Osteoblast (primary cell): ENCODE data around the gene PBX3. TPM values are rescaled to one million over a fixed set of nuclear protein-coding genes. Genes with fewer than 3 reads are reported as not detected.

Source experiments
- DNase-seq: peaks from one replicate; pipeline ENCODE4 v3.0.0; 2011; ENCODE audit warnings: low spot score, mixed read lengths; ENCODE audit not compliant: insufficient read length; ENCODE audit errors: missing footprints
- H2AFZ ChIP-seq: 2 replicates; pipeline ENCODE4 v1.6.0; 2011; ENCODE audit warnings: mild to moderate bottlenecking, low read length
- H3K27ac ChIP-seq: 2 replicates; pipeline ENCODE4 v1.5.1; 2011; ENCODE audit warnings: mild to moderate bottlenecking, low read depth, low read length, moderate library complexity
- H3K27me3 ChIP-seq: 2 replicates; pipeline ENCODE4 v1.6.0; 2012; ENCODE audit warnings: mild to moderate bottlenecking, control low read depth, inconsistent platforms, low read length, moderate library complexity; ENCODE audit not compliant: insufficient read depth
- H3K36me3 ChIP-seq: 2 replicates; pipeline ENCODE4 v1.5.1; 2011; ENCODE audit warnings: mild to moderate bottlenecking, low read length, control low read depth, moderate library complexity; ENCODE audit not compliant: insufficient read depth
- H3K4me1 ChIP-seq: 2 replicates; pipeline ENCODE4 v1.5.1; 2011; ENCODE audit warnings: mild to moderate bottlenecking, low read length, control low read depth, moderate library complexity; ENCODE audit not compliant: insufficient read depth
- H3K4me2 ChIP-seq: 2 replicates; pipeline ENCODE4 v1.6.0; 2011; ENCODE audit warnings: mild to moderate bottlenecking, low read length; ENCODE audit not compliant: insufficient read depth
- H3K4me3 ChIP-seq: fragments of 200-600 bp; sonication (generic); 3 replicates; pipeline ENCODE4 v1.5.1; 2012; ENCODE audit warnings: mild to moderate bottlenecking, low read length, inconsistent platforms; ENCODE audit not compliant: insufficient read depth
- H3K79me2 ChIP-seq: 2 replicates; pipeline ENCODE4 v1.6.0; 2012; ENCODE audit warnings: mild to moderate bottlenecking, low read length, control low read depth, inconsistent platforms; ENCODE audit not compliant: insufficient read depth
- H3K9me3 ChIP-seq: 2 replicates; pipeline ENCODE4 v1.5.1; 2011; ENCODE audit warnings: low read depth, low read length, control low read depth
- H4K20me1 ChIP-seq: 2 replicates; pipeline ENCODE4 v1.6.0; 2012; ENCODE audit warnings: mild to moderate bottlenecking, low read length, control low read depth; ENCODE audit not compliant: insufficient read depth
- CTCF ChIP-seq: IDR thresholded peaks from 2 replicates; pipeline ENCODE4 v1.5.1; 2011; ENCODE audit warnings: mild to moderate bottlenecking, low read depth, low read length, moderate library complexity; ENCODE audit errors: extremely low read depth
- total RNA-seq: library from RNA; depleted of rRNA; stranded (reverse); fragments of >200 nt; gene quantifications from 2 replicates; pipeline ENCODE4 v1.2.3, GENCODE V29; 2012

PBX3 gene
- total RNA-seq, 1 donor = 34.7 TPM

- H3K4me2 ChIP-seq = peak overlapping the region; percentile 86
Observed at GRCh38 chr9:125904155-125904851, 157.1 kb downstream of the PBX3 start.

GRCh38 chr9:125906144-125906543, 159.0 kb downstream of the PBX3 start:
- H3K4me2 ChIP-seq = peak overlapping the region; percentile 37
- no peaks in the 10 kb centered on the region for H4K20me1 ChIP-seq
- peak overlapping the region; percentile 52 for H3K27ac ChIP-seq
- no peak overlapping the region for H2AFZ ChIP-seq
- no peaks in the 10 kb centered on the region for H3K9me3 ChIP-seq
- peaks cover 60% of the 10 kb centered on the region for H3K4me1 ChIP-seq
- no peak for TF ChIP-seq CTCF
- peaks cover 77% of the 10 kb centered on the region for H3K79me2 ChIP-seq
- H3K27me3 ChIP-seq = no peaks in the 10 kb centered on the region
- H3K36me3 ChIP-seq = no peaks in the 10 kb centered on the region
- H3K4me3 ChIP-seq = no peak overlapping the region
- peak; percentile 81 for DNase-seq

More at GRCh38 chr9:125904155-125904851, 157.1 kb downstream of the PBX3 start:
- Histone ChIP-seq H3K27ac (peak overlapping the region; percentile 41), H3K4me3 (peak overlapping the region; percentile 60), H3K79me2 (peaks cover 71% of the 10 kb centered on the region), H3K27me3 (no peaks in the 10 kb centered on the region), H2AFZ (peak overlapping the region; percentile 69), H3K36me3 (no peaks in the 10 kb centered on the region), H3K9me3 (no peaks in the 10 kb centered on the region), H4K20me1 (no peaks in the 10 kb centered on the region), H3K4me1 (peaks cover 56% of the 10 kb centered on the region)
- TF ChIP-seq CTCF = no peak
- DNase-seq = no peak

- no peaks in the 10 kb centered on the region for H4K20me1 ChIP-seq
- no peaks in the 10 kb centered on the region for H3K9me3 ChIP-seq
- no peaks in the 10 kb centered on the region for H3K36me3 ChIP-seq
- peak overlapping the region; percentile 52 for H3K27ac ChIP-seq
- no peak overlapping the region for H3K4me2 ChIP-seq
- no peak for TF ChIP-seq CTCF
- peaks cover 58% of the 10 kb centered on the region for H3K4me1 ChIP-seq
- no peak overlapping the region for H2AFZ ChIP-seq
- no peak for DNase-seq
- no peak overlapping the region for H3K4me3 ChIP-seq
- H3K27me3 ChIP-seq = no peaks in the 10 kb centered on the region
- H3K79me2 ChIP-seq = peaks cover 78% of the 10 kb centered on the region
Observed at GRCh38 chr9:125906893-125907292, 159.7 kb downstream of the PBX3 start.

- Histone ChIP-seq H3K4me1 (peaks cover 49% of the 10 kb centered on the region), H3K79me2 (peaks cover 77% of the 10 kb centered on the region)
Observed at GRCh38 chr9:125908136-125908535, 161.0 kb downstream of the PBX3 start.

More at GRCh38 chr9:125908136-125908535, 161.0 kb downstream of the PBX3 start:
- Histone ChIP-seq H3K4me3 (no peak overlapping the region), H3K27ac (peak overlapping the region; percentile 34), H2AFZ (no peak overlapping the region), H3K9me3 (no peaks in the 10 kb centered on the region), H3K27me3 (no peaks in the 10 kb centered on the region), H3K36me3 (no peaks in the 10 kb centered on the region), H3K4me2 (no peak overlapping the region), H4K20me1 (no peaks in the 10 kb centered on the region)
- DNase-seq = no peak
- no peak for TF ChIP-seq CTCF
